HG03280 (cell line): ENCODE data around the gene MEIKIN.

Experiments used
- ATAC-seq: cut with Tn5 transposase; IDR thresholded peaks from one replicate; pipeline ENCODE4 v1.9.1; 2021; ENCODE audit warnings: mild to moderate bottlenecking, moderate library complexity; ENCODE audit not compliant: unreplicated experiment

MEIKIN gene

GRCh38 chr5:131974622-131974955, 29.1 kb upstream of the MEIKIN start:
- ATAC-seq, result no peak

- ATAC-seq, result no peak
These were observed 28.6 kb upstream of the MEIKIN start for GRCh38 chr5:131974016-131974415.

- ATAC-seq, result no peak
These were observed 27.7 kb upstream of the MEIKIN start for GRCh38 chr5:131973089-131973712.

GRCh38 chr5:131968396-131968954, 23.0 kb upstream of the MEIKIN start:
- ATAC-seq, result no peak

GRCh38 chr5:131966551-131966950, 21.1 kb upstream of the MEIKIN start:
- no peak for ATAC-seq

GRCh38 chr5:131965826-131966415, 20.5 kb upstream of the MEIKIN start:
- ATAC-seq, result no peak

GRCh38 chr5:131959906-131960305, 14.4 kb upstream of the MEIKIN start:
- ATAC-seq, result no peak

- ATAC-seq, result no peak
These were observed 13.7 kb upstream of the MEIKIN start for GRCh38 chr5:131959136-131959535.

GRCh38 chr5:131957721-131958441, 12.4 kb upstream of the MEIKIN start:
- ATAC-seq, result no peak

- no peak for ATAC-seq
These were observed 8.5 kb upstream of the MEIKIN start for GRCh38 chr5:131953969-131954368.

GRCh38 chr5:131952301-131952857, 6.9 kb upstream of the MEIKIN start:
- ATAC-seq, result no peak

- no peak for ATAC-seq
These were observed 5.2 kb upstream of the MEIKIN start for GRCh38 chr5:131950706-131951105.

- ATAC-seq, result no peak
These were observed 2.0 kb upstream of the MEIKIN start for GRCh38 chr5:131947445-131947844.

- no peak for ATAC-seq
These were observed 537 bp downstream of the MEIKIN start for GRCh38 chr5:131944702-131945550.

- no peak for ATAC-seq
These were observed 1.5 kb downstream of the MEIKIN start for GRCh38 chr5:131943916-131944315.

- no peak for ATAC-seq
These were observed 3.4 kb downstream of the MEIKIN start for GRCh38 chr5:131942016-131942415.

- no peak for ATAC-seq
These were observed 5.6 kb downstream of the MEIKIN start for GRCh38 chr5:131939690-131940345.

- ATAC-seq, result no peak
These were observed 13.2 kb downstream of the MEIKIN start for GRCh38 chr5:131932235-131932634.

- ATAC-seq, result no peak
These were observed 16.5 kb downstream of the MEIKIN start for GRCh38 chr5:131928957-131929356.

GRCh38 chr5:131926168-131926567, 19.3 kb downstream of the MEIKIN start:
- no peak for ATAC-seq
